Measurements from ENCODE around the gene KCNG4.

The KCNG4 gene, protein sequence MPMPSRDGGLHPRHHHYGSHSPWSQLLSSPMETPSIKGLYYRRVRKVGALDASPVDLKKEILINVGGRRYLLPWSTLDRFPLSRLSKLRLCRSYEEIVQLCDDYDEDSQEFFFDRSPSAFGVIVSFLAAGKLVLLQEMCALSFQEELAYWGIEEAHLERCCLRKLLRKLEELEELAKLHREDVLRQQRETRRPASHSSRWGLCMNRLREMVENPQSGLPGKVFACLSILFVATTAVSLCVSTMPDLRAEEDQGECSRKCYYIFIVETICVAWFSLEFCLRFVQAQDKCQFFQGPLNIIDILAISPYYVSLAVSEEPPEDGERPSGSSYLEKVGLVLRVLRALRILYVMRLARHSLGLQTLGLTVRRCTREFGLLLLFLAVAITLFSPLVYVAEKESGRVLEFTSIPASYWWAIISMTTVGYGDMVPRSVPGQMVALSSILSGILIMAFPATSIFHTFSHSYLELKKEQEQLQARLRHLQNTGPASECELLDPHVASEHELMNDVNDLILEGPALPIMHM

GRCh38 chr16:84239909-84240308 lies at the start of gene KCNG4:
KCNG4 (minus strand) TSS chr16:84240012; CDS start chr16:84237485, 2,527 bp downstream.
- no peak for DNase-seq

- no peak for DNase-seq
Measured at GRCh38 chr16:84288902-84289301, 49.1 kb upstream of the KCNG4 start.

DNA sequence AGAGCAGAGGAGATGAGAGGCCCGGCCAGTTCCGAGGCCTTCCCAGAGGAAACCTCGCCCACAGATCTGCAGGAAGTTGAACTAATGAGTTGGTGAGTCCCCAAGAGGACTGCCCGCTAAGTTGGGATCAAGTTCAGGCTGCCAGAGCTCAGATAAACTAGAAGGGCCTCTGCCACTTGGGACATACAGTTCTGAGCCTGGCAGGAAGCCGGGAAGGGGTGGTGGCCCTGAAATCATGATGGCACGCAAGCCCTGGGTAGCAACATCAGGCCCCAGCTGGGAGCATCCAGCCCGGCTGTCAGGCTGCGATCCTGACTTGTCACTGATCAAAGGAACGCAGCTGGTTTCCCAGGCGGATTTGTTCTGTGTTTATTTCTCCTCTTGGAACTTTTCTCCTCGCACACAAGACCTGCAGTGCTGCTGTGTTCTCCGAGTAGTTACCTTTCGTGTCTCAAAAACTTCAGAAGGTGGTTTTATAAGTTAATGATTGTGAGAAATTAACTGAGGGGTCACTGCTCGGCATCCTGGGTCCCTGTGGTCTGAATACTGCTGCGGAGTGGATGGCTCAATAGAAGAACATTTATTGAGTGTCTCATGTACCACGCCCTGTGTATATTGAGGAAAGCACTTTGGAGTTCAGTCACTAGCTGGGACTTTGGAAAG lies 46.9 kb upstream of the KCNG4 start:
- DNase-seq: no peak

GRCh38 chr16:84284154-84284722 lies 44.4 kb upstream of the KCNG4 start:
- no peak for DNase-seq

GRCh38 chr16:84283314-84284153 lies 43.7 kb upstream of the KCNG4 start:
- DNase-seq: no peak

DNA sequence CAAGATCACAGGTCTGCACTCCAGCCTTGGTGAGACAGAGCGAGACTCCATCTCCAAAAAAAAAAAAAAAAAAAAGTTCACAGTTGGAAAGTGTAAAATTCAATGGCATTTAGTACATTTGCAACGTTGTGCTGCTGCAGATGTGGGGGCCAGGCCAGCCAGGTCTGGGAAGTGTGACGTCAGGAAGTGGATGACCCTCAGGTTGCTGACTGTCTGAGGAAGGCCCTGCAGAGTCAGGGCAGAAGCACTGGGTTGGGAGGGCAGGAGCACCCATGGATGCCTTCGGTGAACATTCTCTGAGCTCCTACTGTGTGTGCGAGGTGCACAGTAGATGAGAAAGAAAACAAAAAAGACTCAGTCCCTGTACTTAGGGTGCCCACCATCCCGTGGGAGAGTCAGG lies 42.7 kb upstream of the KCNG4 start:
- DNase-seq: no peak

DNA sequence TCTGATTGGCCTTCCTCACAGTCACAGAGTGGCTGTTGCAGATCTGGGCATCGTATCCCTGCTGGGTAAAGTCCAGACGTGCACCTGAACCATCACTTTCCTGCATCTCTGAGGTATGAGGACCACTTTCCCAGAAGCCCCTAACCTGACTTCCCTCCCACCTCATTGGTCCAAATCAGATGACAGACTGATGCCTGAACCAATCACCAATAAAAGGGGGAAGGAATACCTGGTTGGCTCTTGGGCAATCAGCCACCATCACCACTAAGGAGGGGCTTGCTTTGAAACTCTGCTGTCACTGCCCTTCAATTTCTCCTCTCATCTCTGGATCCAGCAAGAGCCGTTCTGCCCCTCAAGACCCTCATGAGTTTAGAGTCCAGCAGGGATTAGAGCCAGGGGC lies 41.3 kb upstream of the KCNG4 start:
- DNase-seq: no peak

DNA sequence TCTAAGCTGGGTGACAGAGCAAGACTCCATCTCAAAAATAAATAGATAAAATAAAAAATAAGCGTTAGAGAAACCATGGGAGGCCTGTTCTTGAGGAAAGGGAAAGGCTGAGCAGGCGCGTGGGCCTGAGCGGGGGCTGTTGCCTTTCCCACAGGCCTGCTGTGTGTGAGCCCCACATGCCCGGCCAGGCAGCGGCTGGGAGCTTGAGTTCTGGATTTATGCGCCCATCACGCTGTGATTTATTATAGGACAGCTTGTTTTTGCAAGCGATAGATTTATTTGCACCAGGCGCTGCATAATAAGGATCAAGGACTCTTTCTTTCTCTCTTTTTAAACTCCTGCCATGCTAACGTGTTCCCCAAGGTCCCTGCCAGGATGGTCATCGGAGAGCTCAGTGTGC lies 40.1 kb upstream of the KCNG4 start:
- no peak for DNase-seq

- no peak for DNase-seq
Measured at GRCh38 chr16:84278968-84279367, 39.2 kb upstream of the KCNG4 start.

- no peak for DNase-seq
Measured at GRCh38 chr16:84278333-84278732, 38.5 kb upstream of the KCNG4 start.

DNA sequence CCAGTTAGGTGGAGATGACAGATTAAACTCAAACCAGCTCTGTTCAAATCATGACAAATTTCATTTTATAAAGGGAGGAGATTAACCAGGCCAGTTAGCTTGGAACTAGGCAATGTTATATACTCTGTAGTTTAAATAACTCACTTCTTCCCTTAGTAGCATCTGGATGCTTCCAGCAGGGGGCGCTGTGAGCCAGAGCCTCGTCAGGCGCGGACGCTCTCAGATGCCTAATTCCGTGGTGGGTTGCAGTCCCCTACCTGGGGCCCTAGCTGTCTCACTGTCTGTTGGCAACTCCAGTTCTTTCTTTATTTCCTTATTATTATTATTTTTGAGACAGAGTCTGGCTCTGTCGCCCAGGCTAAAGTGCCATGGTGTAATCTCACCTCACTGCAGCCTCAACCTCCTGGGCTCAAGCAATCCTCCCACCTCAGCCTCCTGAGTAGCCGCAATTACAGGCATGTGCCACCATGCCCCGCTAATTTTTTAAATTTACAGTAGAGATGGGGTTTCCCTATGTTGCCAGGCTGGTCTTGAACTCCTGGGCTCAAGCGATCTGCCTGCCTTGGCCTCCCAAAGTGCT lies 37.5 kb upstream of the KCNG4 start:
- DNase-seq: peak; percentile 78

GRCh38 chr16:84275585-84276151 lies 35.9 kb upstream of the KCNG4 start:
- DNase-seq: no peak

- DNase-seq: no peak
Measured at GRCh38 chr16:84274515-84274914, 34.7 kb upstream of the KCNG4 start.

DNA sequence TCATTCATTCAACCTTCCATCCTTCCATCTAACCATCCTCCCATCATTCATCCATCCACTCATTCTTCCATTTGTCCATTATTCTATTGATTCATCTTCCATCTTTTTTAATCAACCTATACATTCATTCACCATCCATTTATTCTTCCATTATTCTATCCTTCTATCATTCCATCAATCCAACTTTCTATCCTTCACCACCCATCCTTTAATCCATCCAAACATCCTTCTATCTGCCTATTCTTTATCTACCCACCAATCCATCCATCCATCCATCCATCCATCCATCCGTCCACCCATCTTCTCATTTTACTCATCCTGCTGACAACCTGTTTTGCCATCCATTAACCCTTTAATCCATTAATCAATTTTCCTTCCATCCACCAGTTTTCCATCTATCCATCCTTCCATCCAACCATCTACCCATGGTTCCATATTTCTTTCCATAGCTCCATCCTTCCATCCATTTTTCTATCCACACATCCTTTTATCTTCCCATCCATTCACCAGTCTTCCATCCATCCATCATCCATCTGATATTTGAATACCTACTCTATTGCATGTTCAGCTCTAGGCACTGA lies 33.0 kb upstream of the KCNG4 start:
- no peak for DNase-seq

GRCh38 chr16:84271866-84272265 lies 32.1 kb upstream of the KCNG4 start:
- no peak for DNase-seq

DNA sequence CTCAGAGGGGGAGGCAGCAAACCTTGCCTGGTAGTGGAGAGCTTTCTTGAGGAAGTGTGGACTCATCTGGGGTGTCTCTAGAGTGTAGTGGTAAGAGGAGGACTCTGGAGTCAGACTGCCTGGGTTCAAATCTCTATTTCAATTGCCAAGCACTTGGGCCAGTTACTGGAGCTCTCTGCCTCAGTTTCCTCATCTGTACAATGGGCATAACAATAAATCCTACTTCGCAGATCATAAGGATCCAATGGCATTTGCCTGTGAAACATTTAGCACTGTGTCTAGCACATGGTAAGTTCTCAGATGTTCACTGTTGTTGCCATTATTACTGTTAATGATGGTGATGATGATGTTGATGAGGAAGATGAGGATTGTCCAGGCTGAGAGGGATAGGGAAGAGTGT lies 31.2 kb upstream of the KCNG4 start:
- no peak for DNase-seq

DNA sequence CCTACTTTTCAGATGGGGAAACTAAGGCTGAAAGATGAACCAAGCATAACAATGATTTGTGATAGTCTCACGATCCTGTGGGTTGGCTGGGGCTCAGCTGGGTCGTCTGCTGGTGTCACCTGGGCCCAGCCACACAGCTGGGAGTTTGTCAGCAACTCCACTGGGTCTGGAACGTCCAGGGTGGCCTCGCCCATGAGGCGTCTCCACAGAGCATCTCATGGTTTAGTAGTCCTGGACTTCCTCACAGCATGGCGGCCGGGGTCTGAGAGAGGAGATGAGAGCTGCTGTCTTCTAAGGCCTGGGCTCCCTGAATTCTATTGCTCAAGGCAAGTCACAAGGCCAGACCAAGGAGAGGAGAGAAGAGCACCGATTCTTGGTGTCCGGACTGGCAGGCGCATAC lies 30.7 kb upstream of the KCNG4 start:
- no peak for DNase-seq

GRCh38 chr16:84270071-84270470 lies 30.3 kb upstream of the KCNG4 start:
- no peak for DNase-seq

DNA sequence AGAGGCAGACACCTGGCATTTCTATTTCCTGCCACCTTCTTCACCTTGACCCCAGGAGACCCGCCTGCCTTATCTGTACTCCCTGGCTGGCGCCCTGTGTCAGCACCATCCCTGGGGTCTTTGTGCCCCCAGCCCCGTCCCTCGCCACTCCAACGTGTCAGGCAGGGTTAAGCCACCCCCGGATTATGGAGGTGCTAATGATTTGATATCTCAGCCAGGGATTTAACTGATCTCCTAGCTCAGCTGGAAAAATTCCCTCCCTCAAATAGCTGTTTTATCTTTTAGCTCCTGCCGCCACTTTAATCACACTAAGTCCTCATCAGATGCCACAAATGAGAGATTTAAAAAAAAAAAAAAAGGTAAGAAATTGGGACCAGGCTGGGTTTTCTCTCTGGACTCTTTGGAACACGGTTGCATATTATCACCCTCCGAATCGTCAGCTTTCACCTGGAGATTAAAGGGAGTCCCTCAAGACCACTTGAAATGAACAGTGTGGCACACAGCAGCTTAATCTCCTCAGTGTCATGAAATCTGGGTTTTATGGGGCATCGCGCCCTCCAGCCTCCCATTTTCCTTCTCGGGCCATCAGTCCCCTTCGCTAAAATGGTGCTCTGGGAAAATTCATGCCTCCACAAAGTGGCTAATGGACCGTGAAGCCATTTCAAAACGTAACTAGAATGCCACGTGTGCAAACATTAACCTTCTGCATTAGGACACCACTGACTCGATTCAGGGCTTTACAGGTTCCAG lies 28.7 kb upstream of the KCNG4 start:
- DNase-seq: no peak

GRCh38 chr16:84267380-84267779 lies 27.6 kb upstream of the KCNG4 start:
- DNase-seq: no peak

DNA sequence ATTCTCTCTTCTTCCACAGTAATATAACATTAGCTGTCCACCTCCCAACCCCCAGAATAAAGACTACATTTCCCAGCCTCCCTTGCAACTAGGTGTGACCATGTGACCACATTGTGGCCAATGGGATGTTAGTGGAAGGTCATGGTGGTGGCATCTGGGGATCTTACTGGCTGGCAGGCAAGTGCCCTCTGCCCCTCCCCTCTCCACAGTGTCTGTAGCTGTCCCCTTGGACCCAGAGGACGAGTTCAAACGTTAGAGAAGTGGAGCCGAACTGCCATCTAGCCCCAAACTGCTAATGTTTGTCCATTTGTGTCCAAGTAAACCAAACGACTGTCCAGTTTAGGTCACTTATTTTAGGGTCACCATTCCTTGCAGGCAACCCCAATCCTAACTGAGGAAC lies 26.6 kb upstream of the KCNG4 start:
- peak; percentile 51 for DNase-seq

All from suppressor macrophage treated with lipopolysaccharide for 4 hours (primary cell).